ENCODE measurements around the gene ADCY9. TPM values are rescaled to one million over a fixed set of nuclear protein-coding genes. Genes with fewer than 3 reads are reported as not detected.

ADCY9 gene
- total and polyA plus RNA-seq, 2 donors (not counting 1 experiment from before 2014, with no cell fraction given) = 1.7 to 2.1 TPM

GRCh38 chr16:4160658-4161430 lies 44.6 kb upstream of the ADCY9 start:
- Histone ChIP-seq H2AFZ (ENCODE audit: insufficient read depth, low read depth, low read length, poor library complexity, severe bottlenecking) (no peak overlapping the region), H3K9ac (ENCODE audit: low read length) (no peak overlapping the region), H3K27ac (ENCODE audit: low read length in 2 of 2) (no peak overlapping the region), H3K4me3 (ENCODE audit: control extremely low read depth in 1 of 5, extremely low read depth in 1 of 5, insufficient read depth in 1 of 5, low read depth in 2 of 5, low read length in 4 of 5) (no peak overlapping the region), H3K4me2 (replicated peaks; ENCODE audit: low read depth, low read length, poor library complexity, severe bottlenecking) (no peak overlapping the region), H3K27me3 (replicated peaks in 1 of 4; ENCODE audit: control extremely low read depth in 1 of 4, control insufficient read depth in 3 of 4, insufficient read depth in 4 of 4, low read length in 3 of 4) (no peaks in the 10 kb centered on the region), H4K20me1 (ENCODE audit: control insufficient read depth, insufficient read depth, low read length, poor library complexity, severe bottlenecking) (no peaks in the 10 kb centered on the region), H3K79me2 (ENCODE audit: control insufficient read depth, insufficient read depth, low read length) (no peaks in the 10 kb centered on the region), H3K36me3 (replicated peaks in 1 of 2; ENCODE audit: control extremely low read depth in 1 of 2, control insufficient read depth in 1 of 2, extremely low read depth in 1 of 2, insufficient read depth in 2 of 2, low read length in 1 of 2) (no peaks in the 10 kb centered on the region), H3K4me1 (ENCODE audit: control insufficient read depth in 2 of 2, insufficient read depth in 2 of 2, low read length in 2 of 2) (no peaks in the 10 kb centered on the region), H3K9me3 (ENCODE audit: control extremely low read depth in 1 of 3, control insufficient read depth in 2 of 3, insufficient read depth in 1 of 3, low read length in 2 of 3) (no peaks in the 10 kb centered on the region)
- ATAC-seq (ENCODE audit: low read depth) (no peak), DNase-seq (no peak)
- CTCF ChIA-PET = no interaction called here
- TF ChIP-seq EZH2 (IDR thresholded peaks at IDR 0.05; ENCODE audit: borderline replicate concordance, insufficient read depth, low read depth, low read length, poor library complexity, severe bottlenecking) = no peak
- TF ChIP-seq CTCF (IDR thresholded peaks at IDR 0.05) = no peak
- Mint-ChIP-seq H3K4me3 (no peak overlapping the region), H3K4me1 (no peaks in the 10 kb centered on the region), H3K27ac (no peak overlapping the region), H3K9me3 (ENCODE audit: insufficient read depth) (no peaks in the 10 kb centered on the region), H3K27me3 (peaks cover 3% of the 10 kb centered on the region)
- intact Hi-C loops (cut with micrococcal nuclease) = no loop called here
- WGBS (ENCODE audit: insufficient coverage) = 76% methylated on average over 5 of the region's 7 CpGs
- POLR2A ChIA-PET = no interaction called here

GRCh38 chr16:4159726-4160125 lies 43.5 kb upstream of the ADCY9 start:
- no peak overlapping the region for H3K27ac Mint-ChIP-seq

More at GRCh38 chr16:4159726-4160125, 43.5 kb upstream of the ADCY9 start:
- Mint-ChIP-seq H3K9me3 (ENCODE audit: insufficient read depth) (no peaks in the 10 kb centered on the region), H3K27me3 (peaks cover 3% of the 10 kb centered on the region), H3K4me1 (no peaks in the 10 kb centered on the region), H3K4me3 (no peak overlapping the region)
- H3K4me2 ChIP-seq (replicated peaks; ENCODE audit: low read depth, low read length, poor library complexity, severe bottlenecking) = no peak overlapping the region
- H3K9ac ChIP-seq (ENCODE audit: low read length) = no peak overlapping the region
- no peaks in the 10 kb centered on the region for H3K9me3 ChIP-seq (ENCODE audit: control extremely low read depth in 1 of 3, control insufficient read depth in 2 of 3, insufficient read depth in 1 of 3, low read length in 2 of 3)
- DNase-seq (no peak), ATAC-seq (ENCODE audit: low read depth) (no peak)
- no peaks in the 10 kb centered on the region for H3K36me3 ChIP-seq (replicated peaks in 1 of 2; ENCODE audit: control extremely low read depth in 1 of 2, control insufficient read depth in 1 of 2, extremely low read depth in 1 of 2, insufficient read depth in 2 of 2, low read length in 1 of 2)
- H3K4me3 ChIP-seq (ENCODE audit: control extremely low read depth in 1 of 5, extremely low read depth in 1 of 5, insufficient read depth in 1 of 5, low read depth in 2 of 5, low read length in 4 of 5) = no peak overlapping the region
- H2AFZ ChIP-seq (ENCODE audit: insufficient read depth, low read depth, low read length, poor library complexity, severe bottlenecking) = no peak overlapping the region
- intact Hi-C loops (cut with micrococcal nuclease) = no loop called here
- no peaks in the 10 kb centered on the region for H3K79me2 ChIP-seq (ENCODE audit: control insufficient read depth, insufficient read depth, low read length)
- ChIA-PET POLR2A (no interaction called here), CTCF (no interaction called here)
- no peaks in the 10 kb centered on the region for H4K20me1 ChIP-seq (ENCODE audit: control insufficient read depth, insufficient read depth, low read length, poor library complexity, severe bottlenecking)
- H3K4me1 ChIP-seq (ENCODE audit: control insufficient read depth in 2 of 2, insufficient read depth in 2 of 2, low read length in 2 of 2) = no peaks in the 10 kb centered on the region
- H3K27ac ChIP-seq (ENCODE audit: low read length in 2 of 2) = no peak overlapping the region
- 97% methylated on average over 17 of the region's 17 CpGs for WGBS (ENCODE audit: insufficient coverage)
- H3K27me3 ChIP-seq (replicated peaks in 1 of 4; ENCODE audit: control extremely low read depth in 1 of 4, control insufficient read depth in 3 of 4, insufficient read depth in 4 of 4, low read length in 3 of 4) = no peaks in the 10 kb centered on the region
- TF ChIP-seq CTCF (IDR thresholded peaks at IDR 0.05) (no peak), EZH2 (IDR thresholded peaks at IDR 0.05; ENCODE audit: borderline replicate concordance, insufficient read depth, low read depth, low read length, poor library complexity, severe bottlenecking) (no peak)

Data from B cell (primary cell).